ENCODE results near the gene VWF.

GRCh38 chr12:5905757-5906156, 218.7 kb downstream of the VWF start:
- no peak for TF ChIP-seq CTCF (IDR thresholded peaks at IDR 0.05; ENCODE audit: low read length)
- TF ChIP-seq EZH2 (IDR thresholded peaks at IDR 0.05; ENCODE audit: borderline replicate concordance, low read length), result no peak

All from OCI-LY1 (cell line).